ENCODE measurements around the gene ETS1.
"Not testable (repeated sequence)": the region's sequence is repeated elsewhere in the genome, so short reads cannot be mapped to it uniquely, and the experiment has no call there.

Gene ETS1

DNA sequence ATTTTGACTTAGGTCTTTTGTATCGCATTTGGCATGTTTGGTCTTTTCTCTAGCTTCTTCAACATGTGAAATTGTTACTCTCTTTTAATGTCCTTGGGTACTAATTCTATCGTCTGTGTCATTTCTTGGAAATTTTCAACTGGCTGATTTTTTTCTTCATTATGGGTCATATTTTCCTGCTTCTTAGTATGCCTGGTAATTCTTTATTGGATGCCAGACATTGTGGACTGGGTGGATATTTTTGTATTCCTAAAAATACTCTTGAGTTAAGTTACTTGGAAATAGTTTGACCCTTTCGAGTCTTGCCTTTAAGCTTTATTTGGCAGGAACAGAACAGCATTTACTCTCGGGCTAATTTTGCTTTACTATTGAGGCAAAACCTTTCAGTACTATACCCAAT is 140.1 kb downstream of the ETS1 start (continued):
- TF ChIP-seq ZSCAN16 (tag by site-specific recombination; IDR thresholded peaks at IDR 0.05) (no peak), ZIC2 (tag by site-specific recombination; IDR thresholded peaks at IDR 0.05) (no peak), HOXC10 (CRISPR knock-in tag; IDR thresholded peaks at IDR 0.05) (no peak)
- TF ChIP-seq, protein P1, sequence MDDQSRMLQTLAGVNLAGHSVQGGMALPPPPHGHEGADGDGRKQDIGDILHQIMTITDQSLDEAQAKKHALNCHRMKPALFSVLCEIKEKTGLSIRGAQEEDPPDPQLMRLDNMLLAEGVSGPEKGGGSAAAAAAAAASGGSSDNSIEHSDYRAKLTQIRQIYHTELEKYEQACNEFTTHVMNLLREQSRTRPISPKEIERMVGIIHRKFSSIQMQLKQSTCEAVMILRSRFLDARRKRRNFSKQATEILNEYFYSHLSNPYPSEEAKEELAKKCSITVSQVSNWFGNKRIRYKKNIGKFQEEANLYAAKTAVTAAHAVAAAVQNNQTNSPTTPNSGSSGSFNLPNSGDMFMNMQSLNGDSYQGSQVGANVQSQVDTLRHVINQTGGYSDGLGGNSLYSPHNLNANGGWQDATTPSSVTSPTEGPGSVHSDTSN (CRISPR knock-in tag; IDR thresholded peaks at IDR 0.05), result no peak

DNA sequence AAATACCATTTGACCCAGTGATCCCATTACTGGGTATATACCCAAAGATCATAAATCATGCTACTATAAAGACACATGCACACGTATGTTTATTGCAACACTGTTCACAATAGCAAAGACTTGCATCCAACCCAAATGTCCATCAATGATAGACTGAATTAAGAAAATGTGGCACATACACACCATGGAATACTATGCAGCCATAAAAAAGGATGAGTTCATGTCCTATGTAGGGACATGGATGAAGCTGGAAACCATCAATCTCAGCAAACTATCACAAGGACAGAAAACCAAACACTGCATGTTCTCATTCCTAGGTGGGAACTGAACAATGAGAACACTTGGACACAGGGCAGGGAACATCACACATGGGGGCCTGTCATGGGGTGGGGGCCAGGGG is 141.4 kb downstream of the ETS1 start:
- H3K4me3 ChIP-seq (ENCODE audit: low read depth, low read length); POLR2A ChIA-PET; H3K27ac ChIP-seq (ENCODE audit: extremely low read depth, low read depth, low read length); CTCF ChIA-PET; H3K9me3 ChIP-seq (ENCODE audit: control insufficient read depth, insufficient read depth, low read depth, low read length); H3K4me1 ChIP-seq (ENCODE audit: control insufficient read depth, insufficient read depth, low read length); H3K36me3 ChIP-seq (ENCODE audit: control insufficient read depth in 2 of 2, insufficient read depth in 1 of 2, low read length in 2 of 2): not testable (repeated sequence)
- peak; percentile 80 for TF ChIP-seq ZNF146 (tag by site-specific recombination; IDR thresholded peaks at IDR 0.05)

DNA sequence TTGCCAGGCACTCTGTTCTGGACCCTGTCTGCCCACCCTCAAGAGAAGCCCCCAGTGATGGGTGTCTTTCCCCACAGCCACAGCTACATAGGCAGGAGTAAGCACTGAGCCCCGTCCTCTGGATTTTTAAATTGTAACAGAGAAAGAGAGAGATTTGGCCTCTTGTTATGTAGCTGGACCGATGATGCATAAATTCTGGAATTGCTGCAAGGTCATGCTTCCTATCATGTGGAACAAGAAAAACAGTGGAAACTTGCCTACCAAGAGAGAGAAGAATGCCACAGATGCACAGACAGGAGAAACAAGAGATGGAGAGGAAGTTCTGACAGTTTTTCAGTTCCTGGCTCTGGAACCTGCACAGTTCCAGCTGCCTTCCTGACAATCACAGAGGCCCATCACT is 150.2 kb downstream of the ETS1 start:
- no peak for TF ChIP-seq ZNF521 (tag by site-specific recombination; IDR thresholded peaks at IDR 0.05)
- no peak for TF ChIP-seq SCRT1 (tag by site-specific recombination; IDR thresholded peaks at IDR 0.05; ENCODE audit: borderline replicate concordance)
- TF ChIP-seq ZNF155 (tag by site-specific recombination; IDR thresholded peaks at IDR 0.05), result no peak
- TF ChIP-seq ZNF529 (tag by site-specific recombination; IDR thresholded peaks at IDR 0.05; ENCODE audit: insufficient replicate concordance), result no peak
- no peak for TF ChIP-seq ZIC2 (tag by site-specific recombination; IDR thresholded peaks at IDR 0.05)
- TF ChIP-seq, protein P2, sequence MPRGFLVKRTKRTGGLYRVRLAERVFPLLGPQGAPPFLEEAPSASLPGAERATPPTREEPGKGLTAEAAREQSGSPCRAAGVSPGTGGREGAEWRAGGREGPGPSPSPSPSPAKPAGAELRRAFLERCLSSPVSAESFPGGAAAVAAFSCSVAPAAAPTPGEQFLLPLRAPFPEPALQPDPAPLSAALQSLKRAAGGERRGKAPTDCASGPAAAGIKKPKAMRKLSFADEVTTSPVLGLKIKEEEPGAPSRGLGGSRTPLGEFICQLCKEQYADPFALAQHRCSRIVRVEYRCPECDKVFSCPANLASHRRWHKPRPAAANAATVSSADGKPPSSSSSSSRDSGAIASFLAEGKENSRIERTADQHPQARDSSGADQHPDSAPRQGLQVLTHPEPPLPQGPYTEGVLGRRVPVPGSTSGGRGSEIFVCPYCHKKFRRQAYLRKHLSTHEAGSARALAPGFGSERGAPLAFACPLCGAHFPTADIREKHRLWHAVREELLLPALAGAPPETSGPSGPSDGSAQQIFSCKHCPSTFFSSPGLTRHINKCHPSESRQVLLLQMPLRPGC (tag by site-specific recombination; IDR thresholded peaks at IDR 0.05), result no peak
- TF ChIP-seq ZNF16 (tag by site-specific recombination; IDR thresholded peaks at IDR 0.05; ENCODE audit: low read depth), result no peak
- TF ChIP-seq, protein P3, sequence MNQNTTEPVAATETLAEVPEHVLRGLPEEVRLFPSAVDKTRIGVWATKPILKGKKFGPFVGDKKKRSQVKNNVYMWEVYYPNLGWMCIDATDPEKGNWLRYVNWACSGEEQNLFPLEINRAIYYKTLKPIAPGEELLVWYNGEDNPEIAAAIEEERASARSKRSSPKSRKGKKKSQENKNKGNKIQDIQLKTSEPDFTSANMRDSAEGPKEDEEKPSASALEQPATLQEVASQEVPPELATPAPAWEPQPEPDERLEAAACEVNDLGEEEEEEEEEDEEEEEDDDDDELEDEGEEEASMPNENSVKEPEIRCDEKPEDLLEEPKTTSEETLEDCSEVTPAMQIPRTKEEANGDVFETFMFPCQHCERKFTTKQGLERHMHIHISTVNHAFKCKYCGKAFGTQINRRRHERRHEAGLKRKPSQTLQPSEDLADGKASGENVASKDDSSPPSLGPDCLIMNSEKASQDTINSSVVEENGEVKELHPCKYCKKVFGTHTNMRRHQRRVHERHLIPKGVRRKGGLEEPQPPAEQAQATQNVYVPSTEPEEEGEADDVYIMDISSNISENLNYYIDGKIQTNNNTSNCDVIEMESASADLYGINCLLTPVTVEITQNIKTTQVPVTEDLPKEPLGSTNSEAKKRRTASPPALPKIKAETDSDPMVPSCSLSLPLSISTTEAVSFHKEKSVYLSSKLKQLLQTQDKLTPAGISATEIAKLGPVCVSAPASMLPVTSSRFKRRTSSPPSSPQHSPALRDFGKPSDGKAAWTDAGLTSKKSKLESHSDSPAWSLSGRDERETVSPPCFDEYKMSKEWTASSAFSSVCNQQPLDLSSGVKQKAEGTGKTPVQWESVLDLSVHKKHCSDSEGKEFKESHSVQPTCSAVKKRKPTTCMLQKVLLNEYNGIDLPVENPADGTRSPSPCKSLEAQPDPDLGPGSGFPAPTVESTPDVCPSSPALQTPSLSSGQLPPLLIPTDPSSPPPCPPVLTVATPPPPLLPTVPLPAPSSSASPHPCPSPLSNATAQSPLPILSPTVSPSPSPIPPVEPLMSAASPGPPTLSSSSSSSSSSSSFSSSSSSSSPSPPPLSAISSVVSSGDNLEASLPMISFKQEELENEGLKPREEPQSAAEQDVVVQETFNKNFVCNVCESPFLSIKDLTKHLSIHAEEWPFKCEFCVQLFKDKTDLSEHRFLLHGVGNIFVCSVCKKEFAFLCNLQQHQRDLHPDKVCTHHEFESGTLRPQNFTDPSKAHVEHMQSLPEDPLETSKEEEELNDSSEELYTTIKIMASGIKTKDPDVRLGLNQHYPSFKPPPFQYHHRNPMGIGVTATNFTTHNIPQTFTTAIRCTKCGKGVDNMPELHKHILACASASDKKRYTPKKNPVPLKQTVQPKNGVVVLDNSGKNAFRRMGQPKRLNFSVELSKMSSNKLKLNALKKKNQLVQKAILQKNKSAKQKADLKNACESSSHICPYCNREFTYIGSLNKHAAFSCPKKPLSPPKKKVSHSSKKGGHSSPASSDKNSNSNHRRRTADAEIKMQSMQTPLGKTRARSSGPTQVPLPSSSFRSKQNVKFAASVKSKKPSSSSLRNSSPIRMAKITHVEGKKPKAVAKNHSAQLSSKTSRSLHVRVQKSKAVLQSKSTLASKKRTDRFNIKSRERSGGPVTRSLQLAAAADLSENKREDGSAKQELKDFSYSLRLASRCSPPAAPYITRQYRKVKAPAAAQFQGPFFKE (tag by site-specific recombination; IDR thresholded peaks at IDR 0.05; ENCODE audit: borderline replicate concordance), result no peak
- TF ChIP-seq ZNF76 (tag by site-specific recombination; IDR thresholded peaks at IDR 0.05; ENCODE audit: borderline replicate concordance, low read depth), result no peak
- no peak for TF ChIP-seq ZNF624 (tag by site-specific recombination; IDR thresholded peaks at IDR 0.05)
- TF ChIP-seq ZNF555 (tag by site-specific recombination; conservative IDR thresholded peaks at IDR 0.05), result no peak
- TF ChIP-seq, protein P4, sequence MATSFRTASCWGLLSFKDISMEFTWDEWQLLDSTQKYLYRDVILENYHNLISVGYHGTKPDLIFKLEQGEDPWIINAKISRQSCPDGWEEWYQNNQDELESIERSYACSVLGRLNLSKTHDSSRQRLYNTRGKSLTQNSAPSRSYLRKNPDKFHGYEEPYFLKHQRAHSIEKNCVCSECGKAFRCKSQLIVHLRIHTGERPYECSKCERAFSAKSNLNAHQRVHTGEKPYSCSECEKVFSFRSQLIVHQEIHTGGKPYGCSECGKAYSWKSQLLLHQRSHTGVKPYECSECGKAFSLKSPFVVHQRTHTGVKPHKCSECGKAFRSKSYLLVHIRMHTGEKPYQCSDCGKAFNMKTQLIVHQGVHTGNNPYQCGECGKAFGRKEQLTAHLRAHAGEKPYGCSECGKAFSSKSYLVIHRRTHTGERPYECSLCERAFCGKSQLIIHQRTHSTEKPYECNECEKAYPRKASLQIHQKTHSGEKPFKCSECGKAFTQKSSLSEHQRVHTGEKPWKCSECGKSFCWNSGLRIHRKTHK (tag by site-specific recombination; IDR thresholded peaks at IDR 0.05), result no peak
- no peaks in the 10 kb centered on the region for H3K4me1 ChIP-seq (ENCODE audit: control insufficient read depth, insufficient read depth, low read length)
- ChIA-PET CTCF (no interaction called here), POLR2A (no interaction called here)
- H3K36me3 ChIP-seq (ENCODE audit: control insufficient read depth in 2 of 2, insufficient read depth in 1 of 2, low read length in 2 of 2), result no peaks in the 10 kb centered on the region
- no peak overlapping the region for H3K27ac ChIP-seq (ENCODE audit: extremely low read depth, low read depth, low read length)
- H3K4me3 ChIP-seq (ENCODE audit: low read depth, low read length), result no peak overlapping the region
- no peaks in the 10 kb centered on the region for H3K9me3 ChIP-seq (ENCODE audit: control insufficient read depth, insufficient read depth, low read depth, low read length)

All from HEK293 (cell line).